ENCODE data around the gene THOC6.
A peak's percentile ranks its signal among the peaks of the same experiment; 100 is the strongest.

The THOC6 gene

DNA sequence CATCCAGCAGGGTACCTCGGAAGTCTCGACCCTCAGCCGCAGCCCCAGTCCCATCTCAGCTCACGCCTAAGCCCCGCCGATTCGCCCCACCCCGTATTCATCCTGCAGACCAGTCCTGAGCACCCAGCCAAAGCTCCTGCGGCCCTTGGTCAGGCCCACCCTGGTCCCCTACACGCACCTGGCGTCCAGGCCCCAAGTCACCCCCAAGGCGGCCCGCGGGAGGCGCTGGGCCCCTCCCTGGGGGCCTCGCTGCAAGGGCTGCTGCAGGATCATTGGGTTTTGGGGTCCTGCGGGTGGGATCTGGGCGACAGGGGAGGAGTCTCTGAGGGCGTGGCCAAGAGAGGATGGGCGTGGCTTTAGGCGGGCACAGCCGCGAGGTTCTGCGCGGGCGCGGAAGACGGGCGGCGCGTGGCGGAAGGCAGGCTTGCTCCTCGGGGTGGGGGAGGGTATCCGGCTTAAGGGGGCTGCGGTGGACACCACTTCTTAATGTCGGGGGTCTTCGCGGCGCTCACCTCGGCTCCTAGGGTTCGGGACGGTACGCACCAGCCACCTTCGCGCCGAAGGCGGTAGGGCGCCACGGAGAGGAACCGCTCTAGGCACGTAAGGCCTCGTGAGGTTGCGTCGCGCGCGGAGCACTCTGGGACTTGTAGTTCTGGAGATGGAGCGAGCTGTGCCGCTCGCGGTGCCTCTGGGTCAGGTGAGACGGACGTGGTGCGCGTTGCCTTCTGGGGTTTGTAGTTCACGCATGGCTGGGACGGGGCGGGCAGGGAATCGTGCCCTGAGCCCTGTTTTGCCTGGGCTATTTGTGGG lies at the start of gene THOC6, which contains the start of gene HCFC1R1:
THOC6 (plus strand) TSS at position 367 of the 810 bp plus-strand sequence; CDS start at position 659, 292 bp downstream.
HCFC1R1 (minus strand) TSS at position 274 of the 810 bp plus-strand sequence; CDS start at position 273, 1 bp downstream.
- peak; percentile 91 for DNase-seq (ENCODE audit: low spot score)

DNA sequence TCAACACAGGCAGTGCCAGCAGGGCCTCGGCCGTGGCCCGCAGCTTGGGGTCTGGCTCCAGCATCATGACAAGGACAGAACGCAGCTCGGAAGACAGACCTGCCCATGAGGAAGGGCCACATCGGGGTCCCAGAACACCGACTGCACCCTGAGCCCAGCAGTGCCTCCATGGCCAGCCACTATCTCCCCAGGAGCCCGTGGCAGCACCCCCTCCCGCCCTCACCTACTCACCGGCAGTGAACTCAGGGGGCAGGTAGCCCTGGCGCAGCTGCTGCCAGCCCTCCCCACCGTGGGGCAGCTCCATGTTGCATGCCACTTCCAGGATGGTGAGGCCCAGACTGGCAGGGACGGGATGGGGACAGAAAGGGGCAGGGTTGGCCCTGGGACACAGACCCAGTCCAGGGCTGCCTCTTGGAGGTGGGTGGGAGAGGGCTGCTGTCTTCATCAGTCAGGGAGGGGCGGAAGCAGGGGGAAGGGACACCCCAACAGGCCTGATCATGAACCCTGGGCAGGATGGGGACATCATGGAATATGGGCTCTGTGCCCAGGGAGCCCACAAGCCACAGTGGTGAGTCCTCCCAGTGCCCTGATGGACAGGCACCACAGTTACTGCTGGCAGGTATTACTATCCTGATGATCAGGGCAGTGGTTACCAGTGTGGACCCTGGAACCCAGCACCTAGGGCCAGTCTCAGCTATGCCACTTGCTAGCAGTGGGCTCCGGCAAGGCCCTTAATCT lies 49.3 kb upstream of the THOC6 start:
- no peak for DNase-seq (ENCODE audit: low spot score)

DNA sequence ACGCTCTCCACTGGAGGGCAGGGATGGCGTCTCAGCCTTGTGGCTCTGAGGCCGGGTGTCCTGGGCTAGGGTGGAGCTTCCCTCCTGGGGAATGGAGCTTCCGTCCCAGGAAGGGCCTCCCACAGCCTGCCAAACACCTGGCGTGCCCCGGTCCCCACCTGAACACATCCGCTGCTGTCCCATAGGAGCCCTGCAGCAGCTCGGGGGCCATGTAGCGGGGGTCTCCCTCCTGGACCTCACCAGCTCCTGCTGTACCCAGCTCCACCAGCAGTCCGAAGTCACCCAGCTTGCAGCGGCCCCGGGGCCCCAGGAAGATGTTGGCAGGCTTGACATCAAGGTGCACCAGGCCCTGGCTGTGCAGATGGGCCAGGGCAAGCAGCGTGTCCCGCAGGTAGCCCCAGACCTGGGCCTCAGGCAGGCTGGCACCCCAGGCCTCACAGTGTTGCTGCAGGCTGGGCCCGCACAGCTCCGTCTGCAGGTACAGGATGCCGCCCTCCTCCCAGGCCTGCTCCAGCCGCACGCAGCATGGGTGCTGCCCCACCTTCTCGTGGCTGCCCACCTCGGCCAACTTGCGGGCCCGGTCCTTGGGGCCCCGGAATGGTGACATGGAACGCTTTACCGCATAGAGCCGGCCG lies 48.6 kb upstream of the THOC6 start:
- DNase-seq (ENCODE audit: low spot score), result no peak

DNA sequence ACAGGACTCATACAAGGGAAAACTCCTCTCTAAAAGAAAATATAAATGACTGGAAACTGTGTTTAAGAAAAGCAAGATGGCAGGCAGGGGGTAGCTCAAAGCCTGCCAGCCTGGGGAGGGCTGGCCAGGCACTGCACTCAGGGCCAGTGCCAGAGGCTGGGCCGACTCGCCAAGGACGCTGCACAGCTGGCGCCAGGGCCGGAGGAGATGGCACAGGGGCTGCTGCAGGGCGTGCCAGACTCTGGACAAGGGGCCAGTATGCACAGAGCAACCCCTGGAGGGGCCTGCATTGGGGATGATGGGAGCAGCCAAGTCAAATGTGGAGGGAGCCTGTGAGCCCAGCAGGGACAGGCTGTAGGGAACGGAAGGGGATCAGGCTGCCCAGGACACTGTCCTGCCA lies 47.6 kb upstream of the THOC6 start:
- no peak for DNase-seq (ENCODE audit: low spot score)

DNA sequence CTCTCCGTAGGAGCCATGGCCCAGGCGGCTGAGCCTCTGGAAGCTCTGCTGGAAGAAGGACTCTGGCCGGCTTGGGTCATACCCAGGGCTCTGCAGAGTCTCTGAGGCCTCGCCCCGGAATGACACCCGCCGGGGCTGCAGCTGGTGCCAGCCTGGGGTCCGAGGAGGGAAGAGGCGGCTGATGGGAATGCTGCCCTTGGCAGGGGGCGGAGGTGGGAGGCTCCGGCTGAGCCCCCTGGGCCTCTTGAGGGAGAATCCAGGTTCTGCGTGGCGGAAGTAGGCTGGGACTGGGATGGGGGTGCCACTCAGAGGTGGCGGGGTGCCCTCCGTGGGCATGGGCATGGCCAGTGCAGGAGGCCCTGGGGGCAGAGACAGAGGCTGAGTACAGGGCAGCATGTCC lies 47.2 kb upstream of the THOC6 start:
- DNase-seq (ENCODE audit: low spot score), result no peak

DNA sequence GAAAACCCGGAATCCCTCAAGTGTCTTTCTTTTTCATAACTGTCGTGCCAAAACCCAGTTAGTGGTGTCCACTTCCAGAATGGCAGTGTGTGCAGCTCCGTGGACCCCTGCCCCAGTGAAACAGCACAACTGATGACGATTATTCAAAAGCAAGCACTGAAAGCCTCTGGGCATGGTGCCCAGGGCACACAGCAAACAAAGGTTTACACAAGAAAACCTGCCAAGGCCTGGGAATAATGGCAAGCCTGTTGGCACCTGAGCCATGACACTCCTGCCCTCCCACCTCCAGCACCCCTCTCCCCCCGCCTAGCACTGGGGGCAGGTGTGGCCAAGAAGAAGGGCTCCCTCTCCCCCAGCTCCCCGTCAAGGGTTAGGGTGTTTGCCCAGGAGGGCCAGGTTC lies 46.4 kb upstream of the THOC6 start:
- DNase-seq (ENCODE audit: low spot score), result no peak

DNA sequence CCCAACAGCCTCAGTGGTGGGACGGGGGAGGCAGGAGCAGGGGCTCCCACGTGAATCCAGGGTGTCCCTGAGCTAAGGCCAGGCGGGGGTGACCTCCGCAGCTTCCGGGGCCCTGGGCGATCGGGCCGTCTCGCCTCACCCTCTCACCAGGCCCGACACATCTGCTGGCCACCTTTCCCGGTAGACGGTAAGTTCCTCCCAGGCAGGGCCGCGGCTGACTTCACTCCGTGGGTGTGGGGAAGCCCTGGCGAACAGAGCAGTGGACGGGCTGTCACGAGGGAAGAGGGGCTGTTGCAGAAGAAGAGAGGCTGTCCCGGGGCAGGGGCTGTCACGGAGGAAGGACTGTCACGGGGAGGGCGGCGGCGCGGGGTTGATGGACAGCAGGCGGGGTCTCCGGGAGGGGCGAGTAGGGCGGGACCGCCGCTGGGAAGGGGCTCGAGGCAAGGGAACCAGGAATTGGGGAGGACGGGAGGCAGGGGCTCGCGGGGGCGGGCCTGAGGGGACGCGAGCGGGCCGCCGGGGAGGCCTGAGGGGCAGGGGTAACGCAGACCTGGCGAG lies 44.1 kb upstream of the THOC6 start:
- DNase-seq (ENCODE audit: low spot score), result peak; percentile 60

DNA sequence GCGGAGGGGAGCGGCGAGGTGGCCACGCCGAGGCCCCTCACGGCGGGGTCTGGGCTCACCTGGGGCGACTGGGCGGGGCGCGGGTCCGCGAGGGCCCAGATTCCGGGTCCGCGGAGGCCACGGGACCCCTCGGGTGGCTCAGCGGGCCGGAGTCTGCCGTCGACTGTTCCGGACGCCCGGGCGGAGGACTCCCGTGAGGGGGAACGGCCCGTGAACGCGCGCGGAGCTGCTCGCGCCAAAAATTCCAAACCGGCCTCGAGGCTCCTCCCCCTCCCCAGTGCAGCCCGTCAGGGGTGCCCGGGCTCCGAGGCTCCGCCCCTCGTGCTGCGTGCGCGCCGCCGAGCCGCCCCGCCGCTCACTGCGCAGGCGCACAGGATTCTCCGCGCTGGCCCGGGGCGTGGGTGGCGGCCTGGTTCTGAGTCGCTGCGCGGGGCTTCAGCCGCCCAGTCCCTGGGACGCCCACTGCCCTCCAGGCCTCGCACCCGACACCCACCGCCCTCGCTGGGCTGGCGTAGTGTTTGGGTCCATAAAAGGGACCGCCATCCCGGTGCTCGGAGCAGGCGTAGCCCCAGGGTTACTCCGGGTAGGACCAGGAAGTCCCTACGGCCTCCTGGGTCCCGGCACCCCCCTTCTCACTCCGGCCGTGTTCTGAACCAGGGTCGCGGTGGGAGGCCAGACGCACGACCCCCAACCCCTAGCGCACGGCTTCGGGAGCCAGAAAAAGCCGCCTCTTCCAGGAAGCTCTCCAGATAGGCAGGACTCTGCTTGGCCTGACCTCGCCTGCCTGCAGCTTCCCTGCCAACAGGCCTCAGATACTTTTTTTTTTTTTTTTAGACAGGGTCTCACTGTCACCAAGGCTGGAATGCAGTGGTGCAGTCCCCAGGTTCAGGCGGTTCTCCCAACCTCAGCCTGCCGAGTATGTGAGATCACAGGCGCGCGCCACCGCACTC lies 43.3 kb upstream of the THOC6 start, which contains the start of gene PKMYT1:
PKMYT1 (minus strand) TSS at position 220 of the 950 bp plus-strand sequence. CDS start 789 bp downstream, outside the sequence.
- DNase-seq (ENCODE audit: low spot score), result peak; percentile 99

DNA sequence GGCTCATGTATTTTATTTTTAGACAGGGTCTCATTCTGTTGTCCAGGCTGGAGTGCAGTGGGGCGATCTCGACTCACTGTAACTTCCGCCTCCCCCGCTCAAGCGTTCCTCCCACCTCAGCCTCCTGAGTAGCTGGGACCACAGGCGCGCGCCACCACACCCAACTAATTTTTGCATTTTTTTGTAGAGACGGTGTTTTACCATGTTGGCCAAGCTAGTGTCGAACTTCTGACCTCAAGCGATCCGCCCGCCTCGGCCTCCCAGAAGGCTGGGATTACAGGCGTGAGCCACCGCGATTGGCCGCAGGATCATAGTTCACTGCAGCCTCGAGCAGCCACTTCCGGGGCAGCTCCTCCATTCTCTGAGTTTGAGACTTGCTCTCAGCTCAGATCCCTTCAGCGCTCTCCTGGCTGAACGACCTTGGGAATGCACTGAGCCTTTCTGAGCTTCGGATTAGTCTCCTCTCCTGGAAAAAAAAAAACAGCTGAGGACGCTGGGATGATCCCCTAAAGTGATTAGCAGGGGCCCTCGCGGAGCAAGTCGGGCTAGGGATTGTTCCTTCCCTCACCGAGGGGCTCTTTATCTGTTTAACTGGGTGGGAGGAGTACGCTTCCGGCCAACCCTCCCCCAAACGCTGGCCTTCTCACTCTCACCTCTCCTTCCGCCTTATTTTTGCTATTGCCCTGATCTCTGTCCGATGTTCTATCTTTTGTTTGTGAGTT lies 42.5 kb upstream of the THOC6 start:
- DNase-seq (ENCODE audit: low spot score), result no peak

DNA sequence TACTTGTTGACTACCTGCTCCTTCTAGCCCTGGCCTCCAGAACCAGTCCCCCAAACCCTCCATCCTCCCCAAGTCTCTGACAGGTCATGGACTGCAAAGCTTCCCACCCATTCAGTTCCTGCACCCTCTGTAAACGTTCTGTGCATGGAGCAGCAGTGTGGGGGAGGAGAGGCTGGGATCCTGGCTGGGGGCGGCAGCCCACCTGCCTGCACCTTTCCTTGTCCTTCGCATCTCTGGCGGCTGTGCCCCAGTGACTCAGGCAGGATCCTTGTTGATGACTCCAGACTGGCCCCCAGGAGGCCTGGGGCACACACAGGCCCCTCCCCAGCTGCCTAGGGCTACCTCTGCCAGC lies 42.0 kb upstream of the THOC6 start:
- DNase-seq (ENCODE audit: low spot score), result no peak

DNA sequence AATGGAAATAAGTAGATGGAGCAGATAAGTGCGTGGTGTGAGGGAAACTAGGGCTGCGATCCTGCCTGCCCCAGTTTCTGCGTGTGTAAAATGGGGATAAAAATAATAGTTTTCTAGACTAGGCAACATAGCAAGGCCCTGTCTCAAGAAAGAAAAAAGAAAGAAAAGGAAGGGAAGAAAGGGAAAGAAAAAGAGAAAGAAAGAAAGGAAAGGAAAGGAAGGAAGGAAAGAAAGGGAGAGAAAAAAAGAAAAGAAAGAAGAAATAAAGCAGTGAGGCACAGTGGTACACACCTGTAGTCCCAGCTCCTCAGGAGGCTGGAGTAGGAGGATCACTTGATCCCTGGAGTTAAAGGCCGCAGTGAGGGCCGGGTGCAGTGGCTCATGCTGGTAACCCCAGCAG lies 41.4 kb upstream of the THOC6 start:
- no peak for DNase-seq (ENCODE audit: low spot score)

DNA sequence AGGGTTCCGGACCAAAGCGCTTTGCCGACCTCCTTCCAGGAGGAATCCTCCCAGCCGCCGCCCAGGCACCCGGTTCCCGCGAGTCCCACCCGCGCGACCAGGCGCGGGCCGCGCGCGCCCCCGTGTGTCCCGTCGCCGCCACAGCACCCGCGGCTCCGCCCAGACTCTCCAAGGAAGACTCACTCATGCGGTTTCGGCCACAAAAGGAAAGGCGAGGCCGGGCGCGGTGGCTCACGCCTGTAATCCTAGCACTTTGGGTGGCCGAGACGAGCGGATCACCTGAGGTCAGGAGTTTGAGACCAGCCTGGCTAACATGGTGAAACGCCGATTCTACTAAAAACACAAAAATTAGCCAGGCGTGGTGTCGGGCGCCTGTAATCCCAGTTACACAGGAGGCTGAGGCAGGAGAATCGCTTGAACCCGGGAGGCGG lies 40.1 kb upstream of the THOC6 start:
- peak; percentile 94 for DNase-seq (ENCODE audit: low spot score)

DNA sequence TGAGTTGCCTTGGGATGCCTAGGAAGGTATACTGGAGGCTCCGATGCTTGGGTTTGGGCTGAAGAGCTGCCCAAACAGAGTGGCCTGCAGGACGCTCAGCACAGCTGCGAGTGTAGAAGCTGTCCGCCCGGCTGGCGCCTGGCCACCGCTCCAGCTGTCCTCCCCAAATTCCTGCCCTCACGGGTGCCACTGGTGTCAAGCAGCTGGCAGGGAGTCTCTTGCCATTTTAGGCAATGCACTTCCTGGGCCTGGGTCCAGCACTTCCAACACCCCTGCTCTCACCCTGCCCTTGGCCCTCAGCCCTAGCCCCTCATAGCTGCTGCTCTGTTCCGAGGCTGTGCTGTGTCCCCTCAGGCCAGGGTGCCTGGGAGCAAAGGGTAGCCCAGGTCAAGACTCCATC lies 38.4 kb upstream of the THOC6 start:
- DNase-seq (ENCODE audit: low spot score), result no peak

DNA sequence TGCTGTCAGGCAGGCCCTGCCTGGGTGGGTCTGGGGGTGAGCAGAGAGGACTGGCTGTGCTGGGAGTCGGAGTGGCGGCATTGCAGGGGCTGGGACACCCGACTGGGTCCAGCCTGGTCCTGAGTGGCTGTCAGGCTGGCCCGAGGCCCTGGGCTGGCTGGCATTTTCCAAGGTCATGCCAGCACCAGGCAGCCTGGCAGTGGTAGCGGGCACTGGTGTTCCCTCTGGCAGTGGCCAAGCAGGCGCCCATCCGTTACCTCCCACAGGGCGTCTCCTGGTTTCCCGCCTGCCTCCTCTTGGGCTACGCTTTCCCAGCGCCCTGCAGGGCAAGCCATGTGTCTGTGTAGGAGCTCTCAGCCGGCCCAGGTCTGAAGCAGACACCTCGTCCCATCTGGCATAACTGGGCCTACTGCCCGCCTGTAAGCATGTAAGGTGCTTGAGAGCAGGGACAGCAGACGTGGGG lies 37.9 kb upstream of the THOC6 start:
- DNase-seq (ENCODE audit: low spot score), result no peak

DNA sequence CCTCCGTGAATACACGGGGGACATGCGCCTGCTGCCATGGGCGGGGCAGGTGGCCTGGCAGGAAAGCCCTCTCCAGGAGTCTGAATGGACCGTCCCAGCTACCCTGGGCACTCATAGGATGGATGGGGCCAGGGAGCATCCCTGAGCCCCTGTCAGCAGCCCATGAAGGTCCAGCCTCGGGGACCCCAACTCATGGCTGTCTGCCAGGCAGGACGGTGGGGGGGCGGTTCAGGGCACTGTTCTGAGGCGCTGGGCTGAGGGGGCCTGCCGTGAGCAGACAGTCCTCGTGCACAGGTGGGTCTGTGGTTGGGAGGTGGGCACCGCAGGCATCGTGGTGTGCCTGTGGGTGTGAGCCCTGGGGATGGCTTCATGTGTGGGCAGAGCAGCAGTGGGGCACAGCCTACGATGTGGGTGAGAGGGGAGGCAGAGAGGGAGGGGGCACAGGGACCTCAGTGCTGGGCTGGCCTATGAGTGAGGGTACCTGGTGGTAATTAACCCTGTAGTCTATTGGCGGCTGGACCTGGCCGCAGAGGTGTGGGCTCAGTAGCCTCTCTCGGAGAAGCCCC lies 37.1 kb upstream of the THOC6 start:
- DNase-seq (ENCODE audit: low spot score), result no peak

DNA sequence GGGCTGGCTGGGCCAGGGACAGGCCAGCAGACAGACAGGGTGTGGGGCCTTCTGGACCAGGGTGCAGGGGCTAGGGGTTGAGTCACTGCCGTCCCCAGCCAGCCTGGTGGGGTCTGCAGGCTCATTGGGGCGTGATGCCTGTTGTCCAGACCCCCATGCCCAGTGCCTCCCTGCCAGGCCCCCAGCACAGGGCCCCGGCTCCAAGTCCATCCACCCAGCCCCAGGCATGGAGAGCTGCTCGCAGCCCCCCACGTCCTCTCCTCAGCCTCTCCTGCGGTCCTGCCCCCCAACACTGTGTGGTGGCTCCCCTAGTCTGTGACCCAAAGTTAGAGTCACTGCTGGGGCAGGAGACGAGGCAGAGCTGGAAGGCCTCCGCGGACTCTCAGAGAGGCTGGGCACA lies 36.5 kb upstream of the THOC6 start:
- DNase-seq (ENCODE audit: low spot score), result no peak

DNA sequence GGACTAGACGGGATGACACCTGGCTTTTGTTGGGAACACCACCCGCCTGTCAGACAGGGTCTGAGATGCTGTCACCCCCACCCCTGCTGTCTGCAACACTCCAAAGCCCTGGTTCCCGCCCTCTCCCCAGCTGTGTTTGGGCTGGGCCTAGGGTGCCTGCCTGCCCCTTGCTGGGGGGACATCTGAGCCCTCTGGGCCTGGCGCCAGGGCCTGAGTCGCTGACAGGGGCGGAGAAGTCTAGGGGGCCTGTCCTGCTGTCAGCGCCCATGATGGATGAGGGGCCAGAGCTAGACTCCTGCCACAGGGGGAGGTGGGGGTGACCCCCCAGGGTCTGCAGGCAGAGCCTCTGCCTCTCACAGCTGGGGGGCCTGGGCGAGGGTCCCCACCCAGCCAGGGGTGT lies 36.0 kb upstream of the THOC6 start:
- no peak for DNase-seq (ENCODE audit: low spot score)

DNA sequence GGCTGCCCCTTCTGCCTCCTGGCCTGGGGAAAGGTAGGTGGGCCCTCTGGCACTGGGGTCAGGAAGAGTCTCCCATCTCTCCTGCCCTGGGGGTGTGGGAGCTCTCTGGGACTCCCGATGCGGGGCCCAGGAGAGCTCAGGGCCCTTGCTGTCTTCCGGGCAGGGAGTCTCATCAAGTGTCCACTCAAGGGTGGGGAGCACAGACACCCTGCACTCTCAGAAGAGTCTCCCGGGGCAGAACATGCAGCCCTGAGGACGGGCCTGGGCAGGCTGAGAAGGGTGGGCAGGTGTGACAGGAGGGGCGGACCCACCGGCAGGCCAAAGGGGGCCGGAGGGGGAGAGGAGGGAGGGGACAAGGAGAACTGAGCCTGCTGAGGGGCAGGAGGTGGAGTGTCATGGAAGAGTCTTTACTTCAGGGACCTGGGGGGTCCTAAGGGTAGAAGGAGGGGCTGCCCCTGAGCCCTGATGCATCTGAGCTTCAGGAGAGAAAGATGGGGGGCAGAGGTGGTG lies 35.2 kb upstream of the THOC6 start:
- DNase-seq (ENCODE audit: low spot score), result no peak

DNA sequence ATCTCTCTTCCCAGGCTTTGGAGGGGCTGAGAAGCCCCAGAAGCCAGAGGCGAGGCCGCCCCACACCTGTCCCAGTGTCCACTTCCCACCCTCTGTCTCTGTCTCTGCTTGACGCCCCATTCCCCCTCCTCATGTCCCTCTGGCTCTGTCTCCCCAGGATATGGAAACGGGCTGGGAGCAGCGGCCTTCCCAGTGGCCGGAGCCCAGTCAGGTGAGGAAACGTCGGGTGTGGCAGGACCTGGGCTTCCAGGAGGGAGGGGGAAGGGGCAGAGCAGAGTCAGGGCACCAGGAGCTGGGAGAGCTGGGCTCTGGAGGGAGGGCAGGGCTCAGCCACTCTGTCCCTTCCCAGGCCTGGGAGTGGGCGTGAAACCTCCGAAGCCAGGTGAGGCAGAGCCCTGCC lies 32.9 kb upstream of the THOC6 start:
- DNase-seq (ENCODE audit: low spot score), result no peak
